Measurements from ENCODE around the gene EML1. TPM values are rescaled to one million over a fixed set of nuclear protein-coding genes. Genes with fewer than 3 reads are reported as not detected.

Gene EML1
- polyA plus RNA-seq, 1 donor from 2014 or later = 21.7 TPM

DNA sequence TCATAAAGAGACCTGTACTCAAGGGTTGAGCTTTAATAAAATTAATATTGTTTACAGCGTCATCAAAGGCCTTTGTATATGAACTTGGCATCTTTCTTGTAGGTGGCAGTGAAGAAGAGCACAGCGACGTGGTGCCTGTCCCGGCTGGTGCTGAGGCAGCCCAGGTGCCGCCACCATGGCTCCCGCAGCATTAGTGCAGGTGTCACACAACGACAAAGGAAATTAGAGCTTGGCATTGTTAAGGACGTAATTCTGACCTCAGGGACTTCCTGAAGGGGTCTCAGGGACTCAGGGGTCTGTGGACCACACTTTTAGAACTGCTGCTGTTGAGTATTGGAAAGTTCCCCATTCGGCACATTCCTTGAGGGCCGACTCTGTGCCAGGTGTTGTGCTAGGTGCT lies 24.1 kb downstream of the EML1 start:
- Histone ChIP-seq H3K27ac (ENCODE audit: low read length) (no peak overlapping the region), H3F3A (ENCODE audit: insufficient read depth, low read length, poor library complexity, severe bottlenecking) (no peaks in the 10 kb centered on the region), H3K9me3 (ENCODE audit: low read length) (no peaks in the 10 kb centered on the region), H3K9ac (ENCODE audit: low read length) (no peak overlapping the region), H3K27me3 (ENCODE audit: insufficient read depth, low read depth, low read length) (no peaks in the 10 kb centered on the region), H2AFZ (ENCODE audit: low read depth, low read length) (no peak overlapping the region), H3K9me2 (ENCODE audit: insufficient read depth, low read length) (no peaks in the 10 kb centered on the region), H4K20me1 (ENCODE audit: insufficient read depth) (no peaks in the 10 kb centered on the region), H3K4me3 (ENCODE audit: low read length) (no peak overlapping the region), H3K4me2 (ENCODE audit: low read length) (no peak overlapping the region), H3K79me2 (replicated peaks; ENCODE audit: insufficient read depth, low read length) (peaks cover 10% of the 10 kb centered on the region), H3K36me3 (ENCODE audit: insufficient read depth, low read length) (no peaks in the 10 kb centered on the region)
- TF ChIP-seq RAD21 (conservative IDR thresholded peaks at IDR 0.05) (no peak), EP300 (conservative IDR thresholded peaks at IDR 0.05; ENCODE audit: poor library complexity, severe bottlenecking) (no peak), EZH2 (IDR thresholded peaks at IDR 0.05; ENCODE audit: borderline replicate concordance, insufficient read depth, low read length, poor library complexity, severe bottlenecking) (no peak), POLR2AphosphoS5 (IDR thresholded peaks at IDR 0.05) (no peak), MXI1 (conservative IDR thresholded peaks at IDR 0.05; ENCODE audit: poor library complexity, severe bottlenecking) (no peak), CTCF (IDR thresholded peaks at IDR 0.05; ENCODE audit: poor library complexity, severe bottlenecking) (no peak), TAF1 (IDR thresholded peaks at IDR 0.05; ENCODE audit: low read depth) (no peak), SMC3 (conservative IDR thresholded peaks at IDR 0.05; ENCODE audit: poor library complexity) (no peak)
- TF ChIP-seq, protein P1, sequence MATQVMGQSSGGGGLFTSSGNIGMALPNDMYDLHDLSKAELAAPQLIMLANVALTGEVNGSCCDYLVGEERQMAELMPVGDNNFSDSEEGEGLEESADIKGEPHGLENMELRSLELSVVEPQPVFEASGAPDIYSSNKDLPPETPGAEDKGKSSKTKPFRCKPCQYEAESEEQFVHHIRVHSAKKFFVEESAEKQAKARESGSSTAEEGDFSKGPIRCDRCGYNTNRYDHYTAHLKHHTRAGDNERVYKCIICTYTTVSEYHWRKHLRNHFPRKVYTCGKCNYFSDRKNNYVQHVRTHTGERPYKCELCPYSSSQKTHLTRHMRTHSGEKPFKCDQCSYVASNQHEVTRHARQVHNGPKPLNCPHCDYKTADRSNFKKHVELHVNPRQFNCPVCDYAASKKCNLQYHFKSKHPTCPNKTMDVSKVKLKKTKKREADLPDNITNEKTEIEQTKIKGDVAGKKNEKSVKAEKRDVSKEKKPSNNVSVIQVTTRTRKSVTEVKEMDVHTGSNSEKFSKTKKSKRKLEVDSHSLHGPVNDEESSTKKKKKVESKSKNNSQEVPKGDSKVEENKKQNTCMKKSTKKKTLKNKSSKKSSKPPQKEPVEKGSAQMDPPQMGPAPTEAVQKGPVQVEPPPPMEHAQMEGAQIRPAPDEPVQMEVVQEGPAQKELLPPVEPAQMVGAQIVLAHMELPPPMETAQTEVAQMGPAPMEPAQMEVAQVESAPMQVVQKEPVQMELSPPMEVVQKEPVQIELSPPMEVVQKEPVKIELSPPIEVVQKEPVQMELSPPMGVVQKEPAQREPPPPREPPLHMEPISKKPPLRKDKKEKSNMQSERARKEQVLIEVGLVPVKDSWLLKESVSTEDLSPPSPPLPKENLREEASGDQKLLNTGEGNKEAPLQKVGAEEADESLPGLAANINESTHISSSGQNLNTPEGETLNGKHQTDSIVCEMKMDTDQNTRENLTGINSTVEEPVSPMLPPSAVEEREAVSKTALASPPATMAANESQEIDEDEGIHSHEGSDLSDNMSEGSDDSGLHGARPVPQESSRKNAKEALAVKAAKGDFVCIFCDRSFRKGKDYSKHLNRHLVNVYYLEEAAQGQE (IDR thresholded peaks at IDR 0.05; ENCODE audit: borderline replicate concordance) = no peak

DNA sequence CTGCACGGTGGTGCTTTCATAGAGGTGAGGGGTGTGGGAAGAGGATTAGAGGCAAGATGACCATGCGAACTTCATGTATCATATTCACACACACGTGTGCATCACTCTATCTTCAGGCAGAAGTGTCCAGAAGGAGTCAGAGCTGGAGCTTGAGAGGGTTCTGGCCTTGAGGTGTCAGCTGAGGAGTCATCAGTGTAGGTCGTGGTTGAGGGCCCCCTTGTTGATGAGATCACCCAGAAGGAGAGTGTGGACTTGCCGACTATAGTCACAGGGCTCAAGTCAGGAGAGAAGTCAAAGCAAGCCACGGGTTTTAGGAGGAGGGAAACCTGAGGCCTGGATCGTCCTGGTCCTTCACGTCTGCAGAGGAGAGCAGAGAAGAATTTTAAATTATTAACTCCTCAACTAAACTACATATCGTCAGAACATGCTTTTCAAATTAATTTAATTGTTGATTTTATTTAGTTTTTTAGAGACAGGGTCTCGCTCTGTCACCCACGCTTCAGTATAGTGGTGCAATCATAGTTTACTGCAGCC lies 25.4 kb downstream of the EML1 start:
- Histone ChIP-seq H3K4me3 (ENCODE audit: low read length) (no peak overlapping the region), H3K9ac (ENCODE audit: low read length) (no peak overlapping the region), H3F3A (ENCODE audit: insufficient read depth, low read length, poor library complexity, severe bottlenecking) (no peaks in the 10 kb centered on the region), H4K20me1 (ENCODE audit: insufficient read depth) (no peaks in the 10 kb centered on the region), H3K36me3 (ENCODE audit: insufficient read depth, low read length) (no peaks in the 10 kb centered on the region), H3K4me2 (ENCODE audit: low read length) (no peak overlapping the region), H2AFZ (ENCODE audit: low read depth, low read length) (no peak overlapping the region), H3K27me3 (ENCODE audit: insufficient read depth, low read depth, low read length) (no peaks in the 10 kb centered on the region), H3K27ac (ENCODE audit: low read length) (no peak overlapping the region), H3K79me2 (replicated peaks; ENCODE audit: insufficient read depth, low read length) (peaks cover 10% of the 10 kb centered on the region), H3K9me3 (ENCODE audit: low read length) (no peaks in the 10 kb centered on the region), H3K9me2 (ENCODE audit: insufficient read depth, low read length) (no peaks in the 10 kb centered on the region)
- TF ChIP-seq TAF1 (IDR thresholded peaks at IDR 0.05; ENCODE audit: low read depth) (no peak), POLR2AphosphoS5 (IDR thresholded peaks at IDR 0.05) (no peak), EZH2 (IDR thresholded peaks at IDR 0.05; ENCODE audit: borderline replicate concordance, insufficient read depth, low read length, poor library complexity, severe bottlenecking) (no peak), CTCF (IDR thresholded peaks at IDR 0.05; ENCODE audit: poor library complexity, severe bottlenecking) (no peak), RAD21 (conservative IDR thresholded peaks at IDR 0.05) (no peak), SMC3 (conservative IDR thresholded peaks at IDR 0.05; ENCODE audit: poor library complexity) (no peak), MXI1 (conservative IDR thresholded peaks at IDR 0.05; ENCODE audit: poor library complexity, severe bottlenecking) (no peak), EP300 (conservative IDR thresholded peaks at IDR 0.05; ENCODE audit: poor library complexity, severe bottlenecking) (no peak)
- TF ChIP-seq, protein P1 (IDR thresholded peaks at IDR 0.05; ENCODE audit: borderline replicate concordance) = no peak

All from neural cell (in vitro differentiated cells).